HepG2 (cell line): ENCODE measurements around the gene COQ9. TPM values are rescaled to one million over a fixed set of nuclear protein-coding genes. Genes with fewer than 3 reads are reported as not detected.

Experiments
- ARNTL ChIP-seq: sonication (generic); formaldehyde crosslinking; IDR thresholded peaks from 2 replicates; pipeline ENCODE4 v1.4.0; 2020; ENCODE audit warnings: mild to moderate bottlenecking, missing genetic modification reagents
- CBFB ChIP-seq: sonication (generic); formaldehyde crosslinking; IDR thresholded peaks from 2 replicates; pipeline ENCODE4 v1.4.0; 2020; ENCODE audit warnings: missing genetic modification reagents
- CREB1 ChIP-seq, 2 experiments: fragments of 450-650 bp in 1 of 2; IDR thresholded peaks; 2 replicates each; pipeline ENCODE4 v1.6.1; 2016 to 2017; ENCODE audit warnings: control low read depth in 1 of 2, mild to moderate bottlenecking in 1 of 2, missing compliant biosample characterization in 1 of 2, missing genetic modification characterization in 1 of 2
- MAZ ChIP-seq, 2 experiments: sonication (generic) in 1 of 2; formaldehyde crosslinking in 1 of 2; IDR thresholded peaks; 2 replicates each; pipeline versions ENCODE4 v1.5.0 to v1.6.1; 2012 to 2020; ENCODE audit warnings: low read depth in 2 of 2, mild to moderate bottlenecking in 2 of 2, borderline replicate concordance in 1 of 2, improper control_type of control experiment in 1 of 2, low read length in 1 of 2, missing genetic modification reagents in 1 of 2, moderate library complexity in 1 of 2
- NFKBIZ ChIP-seq: IDR thresholded peaks from 2 replicates; pipeline ENCODE4 v1.6.1; 2018; ENCODE audit warnings: missing genetic modification reagents, missing compliant biosample characterization
- PHF5A ChIP-seq: IDR thresholded peaks from one replicate; pipeline ENCODE4 v1.6.1; 2018; ENCODE audit warnings: low read depth, missing genetic modification reagents; ENCODE audit not compliant: unreplicated experiment
- ZFP41 ChIP-seq: sonication (generic); formaldehyde crosslinking; IDR thresholded peaks from 2 replicates; pipeline ENCODE4 v1.4.0; 2020; ENCODE audit warnings: mild to moderate bottlenecking, missing genetic modification reagents, borderline replicate concordance
- ZMYM2 ChIP-seq: sonication (generic); formaldehyde crosslinking; IDR thresholded peaks from 2 replicates; pipeline ENCODE4 v1.8.0; 2022; ENCODE audit warnings: mild to moderate bottlenecking, missing genetic modification reagents
- ZNF230 ChIP-seq: sonication (generic); formaldehyde crosslinking; IDR thresholded peaks from 2 replicates; pipeline ENCODE4 v1.4.0; 2020; ENCODE audit warnings: mild to moderate bottlenecking, missing genetic modification reagents
- ZNF337 ChIP-seq: sonication (generic); formaldehyde crosslinking; IDR thresholded peaks from 2 replicates; pipeline ENCODE4 v1.5.1; 2020; ENCODE audit warnings: missing genetic modification reagents, low read depth, mild to moderate bottlenecking, borderline replicate concordance
- polyA plus RNA-seq, 8 experiments: library from polyadenylated mRNA; depleted of rRNA in 3 of 8; stranded (reverse) in 7 of 8; unstranded in 1 of 8; fragments of >200 nt; fragmentation: Illumina TruSeq in 4 of 8; extraction: Trizol in 4 of 8; gene quantifications; 2 replicates each; pipeline versions ENCODE4 v1.2.1 to v1.2.3, GENCODE V29; 2011 to 2016; ENCODE audit warnings: low read depth in 4 of 8, missing spikeins in 1 of 8, mixed read lengths in 1 of 8; ENCODE audit not compliant: insufficient read depth in 1 of 8
- total RNA-seq, 5 experiments: library from RNA; depleted of rRNA; stranded (reverse); fragments of >200 nt; fragmentation: Illumina TruSeq; extraction: Trizol; gene quantifications; 2 replicates each; pipeline ENCODE4 v1.2.3, GENCODE V29; 2016; ENCODE audit warnings: low read depth in 1 of 5
- TF ChIP-seq, protein P1 (sequence below): sonication (generic); formaldehyde crosslinking; IDR thresholded peaks from 2 replicates; pipeline ENCODE4 v1.4.0; 2020; ENCODE audit warnings: missing genetic modification reagents
- TF ChIP-seq, protein P2 (sequence below): sonication (generic); formaldehyde crosslinking; IDR thresholded peaks from 2 replicates; pipeline ENCODE4 v1.5.1; 2020; ENCODE audit warnings: mild to moderate bottlenecking, missing genetic modification reagents, moderate library complexity
- TF ChIP-seq, protein P3 (sequence below): sonication (generic); formaldehyde crosslinking; IDR thresholded peaks from 2 replicates; pipeline ENCODE4; 2020; ENCODE audit warnings: missing genetic modification reagents, mild to moderate bottlenecking, borderline replicate concordance
- TF ChIP-seq, protein P4 (sequence below): IDR thresholded peaks from 2 replicates; pipeline ENCODE4 v1.4.0; 2020; ENCODE audit warnings: mild to moderate bottlenecking, missing genetic modification reagents
- TF ChIP-seq, protein P5 (sequence below): sonication (generic); formaldehyde crosslinking; IDR thresholded peaks from 2 replicates; pipeline ENCODE4 v1.4.0; 2020; ENCODE audit warnings: mild to moderate bottlenecking, missing genetic modification reagents
- TF ChIP-seq, protein P6 (sequence below): sonication (generic); formaldehyde crosslinking; IDR thresholded peaks from 2 replicates; pipeline ENCODE4 v1.5.0; 2020; ENCODE audit warnings: missing genetic modification reagents

COQ9 gene
- total and polyA plus RNA-seq, 2 of the 13 experiments (the other 11 are each of a cell fraction or from before 2014, with no cell fraction given) = 57.5 to 108 TPM

DNA sequence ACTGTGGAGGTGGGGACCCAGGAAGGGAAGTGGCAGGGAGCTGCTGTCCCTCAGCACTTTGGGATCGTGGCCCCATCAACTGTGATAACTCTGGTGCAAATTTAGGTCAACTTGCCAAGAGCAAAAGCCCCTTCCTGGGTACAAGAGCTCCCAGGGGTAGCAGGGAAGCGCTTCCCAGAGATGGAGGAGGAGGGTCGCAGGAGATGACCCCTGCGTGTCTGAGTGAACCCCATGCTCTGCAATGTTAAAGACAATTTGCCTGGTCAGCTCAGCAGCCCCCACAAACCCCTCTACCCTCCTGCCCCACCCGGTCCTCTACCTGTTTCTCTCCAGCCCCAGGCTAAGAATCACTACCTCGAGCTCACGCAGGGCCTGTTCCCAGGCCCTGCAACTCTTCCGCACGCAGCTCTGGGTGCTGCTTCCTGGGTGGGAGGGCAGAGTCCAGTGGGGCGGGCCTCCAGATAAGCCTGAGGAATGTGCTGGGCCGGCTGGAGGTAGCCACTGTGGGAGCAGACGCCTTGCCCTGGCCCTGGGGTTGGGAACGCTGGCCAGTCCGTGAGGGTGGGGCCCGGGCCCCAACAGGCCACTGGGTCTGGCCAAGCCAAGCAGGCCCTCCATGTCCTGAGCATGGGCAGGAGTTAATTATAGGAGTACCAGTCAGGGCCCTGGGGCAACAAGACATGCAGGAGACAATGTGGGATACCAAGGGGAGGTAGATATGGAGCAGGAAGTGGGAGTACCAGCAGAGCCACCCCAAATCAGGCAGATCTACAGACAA lies 32.9 kb downstream of the COQ9 start (continued):
- TF ChIP-seq, protein P1, sequence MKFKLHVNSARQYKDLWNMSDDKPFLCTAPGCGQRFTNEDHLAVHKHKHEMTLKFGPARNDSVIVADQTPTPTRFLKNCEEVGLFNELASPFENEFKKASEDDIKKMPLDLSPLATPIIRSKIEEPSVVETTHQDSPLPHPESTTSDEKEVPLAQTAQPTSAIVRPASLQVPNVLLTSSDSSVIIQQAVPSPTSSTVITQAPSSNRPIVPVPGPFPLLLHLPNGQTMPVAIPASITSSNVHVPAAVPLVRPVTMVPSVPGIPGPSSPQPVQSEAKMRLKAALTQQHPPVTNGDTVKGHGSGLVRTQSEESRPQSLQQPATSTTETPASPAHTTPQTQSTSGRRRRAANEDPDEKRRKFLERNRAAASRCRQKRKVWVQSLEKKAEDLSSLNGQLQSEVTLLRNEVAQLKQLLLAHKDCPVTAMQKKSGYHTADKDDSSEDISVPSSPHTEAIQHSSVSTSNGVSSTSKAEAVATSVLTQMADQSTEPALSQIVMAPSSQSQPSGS (CRISPR knock-in tag) = peak; percentile 61
- TF ChIP-seq MAZ (IDR thresholded peaks at IDR 0.05; ENCODE audit: borderline replicate concordance, low read depth, low read length) = peak; percentile 75; the same call in 1 of the 2 replicates
- peak; percentile 64; the same call in 1 of the 2 replicates for TF ChIP-seq MAZ (CRISPR knock-in tag; IDR thresholded peaks at IDR 0.05; ENCODE audit: low read depth)
- TF ChIP-seq, protein P2, sequence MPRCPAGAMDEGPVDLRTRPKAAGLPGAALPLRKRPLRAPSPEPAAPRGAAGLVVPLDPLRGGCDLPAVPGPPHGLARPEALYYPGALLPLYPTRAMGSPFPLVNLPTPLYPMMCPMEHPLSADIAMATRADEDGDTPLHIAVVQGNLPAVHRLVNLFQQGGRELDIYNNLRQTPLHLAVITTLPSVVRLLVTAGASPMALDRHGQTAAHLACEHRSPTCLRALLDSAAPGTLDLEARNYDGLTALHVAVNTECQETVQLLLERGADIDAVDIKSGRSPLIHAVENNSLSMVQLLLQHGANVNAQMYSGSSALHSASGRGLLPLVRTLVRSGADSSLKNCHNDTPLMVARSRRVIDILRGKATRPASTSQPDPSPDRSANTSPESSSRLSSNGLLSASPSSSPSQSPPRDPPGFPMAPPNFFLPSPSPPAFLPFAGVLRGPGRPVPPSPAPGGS (CRISPR knock-in tag) = no peak; the same call in 1 of the 2 replicates
- no peak; the same call in 1 of the 2 replicates for TF ChIP-seq ZMYM2 (CRISPR knock-in tag)
- TF ChIP-seq PHF5A (CRISPR knock-in tag) = no peak
- TF ChIP-seq, protein P3, sequence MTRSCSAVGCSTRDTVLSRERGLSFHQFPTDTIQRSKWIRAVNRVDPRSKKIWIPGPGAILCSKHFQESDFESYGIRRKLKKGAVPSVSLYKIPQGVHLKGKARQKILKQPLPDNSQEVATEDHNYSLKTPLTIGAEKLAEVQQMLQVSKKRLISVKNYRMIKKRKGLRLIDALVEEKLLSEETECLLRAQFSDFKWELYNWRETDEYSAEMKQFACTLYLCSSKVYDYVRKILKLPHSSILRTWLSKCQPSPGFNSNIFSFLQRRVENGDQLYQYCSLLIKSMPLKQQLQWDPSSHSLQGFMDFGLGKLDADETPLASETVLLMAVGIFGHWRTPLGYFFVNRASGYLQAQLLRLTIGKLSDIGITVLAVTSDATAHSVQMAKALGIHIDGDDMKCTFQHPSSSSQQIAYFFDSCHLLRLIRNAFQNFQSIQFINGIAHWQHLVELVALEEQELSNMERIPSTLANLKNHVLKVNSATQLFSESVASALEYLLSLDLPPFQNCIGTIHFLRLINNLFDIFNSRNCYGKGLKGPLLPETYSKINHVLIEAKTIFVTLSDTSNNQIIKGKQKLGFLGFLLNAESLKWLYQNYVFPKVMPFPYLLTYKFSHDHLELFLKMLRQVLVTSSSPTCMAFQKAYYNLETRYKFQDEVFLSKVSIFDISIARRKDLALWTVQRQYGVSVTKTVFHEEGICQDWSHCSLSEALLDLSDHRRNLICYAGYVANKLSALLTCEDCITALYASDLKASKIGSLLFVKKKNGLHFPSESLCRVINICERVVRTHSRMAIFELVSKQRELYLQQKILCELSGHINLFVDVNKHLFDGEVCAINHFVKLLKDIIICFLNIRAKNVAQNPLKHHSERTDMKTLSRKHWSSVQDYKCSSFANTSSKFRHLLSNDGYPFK (CRISPR knock-in tag) = peak; percentile 85
- 0 out of 2 replicates have a peak, but pooled peaks have one; percentile 57 for TF ChIP-seq NFKBIZ (CRISPR knock-in tag)
- TF ChIP-seq ARNTL = peak; percentile 77
- TF ChIP-seq CREB1 (IDR thresholded peaks at IDR 0.05) = no peak
- no peak for TF ChIP-seq CREB1 (CRISPR knock-in tag; IDR thresholded peaks at IDR 0.05)
- TF ChIP-seq, protein P4, sequence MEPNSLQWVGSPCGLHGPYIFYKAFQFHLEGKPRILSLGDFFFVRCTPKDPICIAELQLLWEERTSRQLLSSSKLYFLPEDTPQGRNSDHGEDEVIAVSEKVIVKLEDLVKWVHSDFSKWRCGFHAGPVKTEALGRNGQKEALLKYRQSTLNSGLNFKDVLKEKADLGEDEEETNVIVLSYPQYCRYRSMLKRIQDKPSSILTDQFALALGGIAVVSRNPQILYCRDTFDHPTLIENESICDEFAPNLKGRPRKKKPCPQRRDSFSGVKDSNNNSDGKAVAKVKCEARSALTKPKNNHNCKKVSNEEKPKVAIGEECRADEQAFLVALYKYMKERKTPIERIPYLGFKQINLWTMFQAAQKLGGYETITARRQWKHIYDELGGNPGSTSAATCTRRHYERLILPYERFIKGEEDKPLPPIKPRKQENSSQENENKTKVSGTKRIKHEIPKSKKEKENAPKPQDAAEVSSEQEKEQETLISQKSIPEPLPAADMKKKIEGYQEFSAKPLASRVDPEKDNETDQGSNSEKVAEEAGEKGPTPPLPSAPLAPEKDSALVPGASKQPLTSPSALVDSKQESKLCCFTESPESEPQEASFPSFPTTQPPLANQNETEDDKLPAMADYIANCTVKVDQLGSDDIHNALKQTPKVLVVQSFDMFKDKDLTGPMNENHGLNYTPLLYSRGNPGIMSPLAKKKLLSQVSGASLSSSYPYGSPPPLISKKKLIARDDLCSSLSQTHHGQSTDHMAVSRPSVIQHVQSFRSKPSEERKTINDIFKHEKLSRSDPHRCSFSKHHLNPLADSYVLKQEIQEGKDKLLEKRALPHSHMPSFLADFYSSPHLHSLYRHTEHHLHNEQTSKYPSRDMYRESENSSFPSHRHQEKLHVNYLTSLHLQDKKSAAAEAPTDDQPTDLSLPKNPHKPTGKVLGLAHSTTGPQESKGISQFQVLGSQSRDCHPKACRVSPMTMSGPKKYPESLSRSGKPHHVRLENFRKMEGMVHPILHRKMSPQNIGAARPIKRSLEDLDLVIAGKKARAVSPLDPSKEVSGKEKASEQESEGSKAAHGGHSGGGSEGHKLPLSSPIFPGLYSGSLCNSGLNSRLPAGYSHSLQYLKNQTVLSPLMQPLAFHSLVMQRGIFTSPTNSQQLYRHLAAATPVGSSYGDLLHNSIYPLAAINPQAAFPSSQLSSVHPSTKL (CRISPR knock-in tag) = peak; percentile 82
- TF ChIP-seq, protein P5, sequence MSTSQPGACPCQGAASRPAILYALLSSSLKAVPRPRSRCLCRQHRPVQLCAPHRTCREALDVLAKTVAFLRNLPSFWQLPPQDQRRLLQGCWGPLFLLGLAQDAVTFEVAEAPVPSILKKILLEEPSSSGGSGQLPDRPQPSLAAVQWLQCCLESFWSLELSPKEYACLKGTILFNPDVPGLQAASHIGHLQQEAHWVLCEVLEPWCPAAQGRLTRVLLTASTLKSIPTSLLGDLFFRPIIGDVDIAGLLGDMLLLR (CRISPR knock-in tag) = 0 out of 2 replicates have a peak, but pooled peaks have one; percentile 43
- no peak for TF ChIP-seq ZNF230 (CRISPR knock-in tag)
- no peak; the same call in 1 of the 2 replicates for TF ChIP-seq CBFB
- TF ChIP-seq, protein P6, sequence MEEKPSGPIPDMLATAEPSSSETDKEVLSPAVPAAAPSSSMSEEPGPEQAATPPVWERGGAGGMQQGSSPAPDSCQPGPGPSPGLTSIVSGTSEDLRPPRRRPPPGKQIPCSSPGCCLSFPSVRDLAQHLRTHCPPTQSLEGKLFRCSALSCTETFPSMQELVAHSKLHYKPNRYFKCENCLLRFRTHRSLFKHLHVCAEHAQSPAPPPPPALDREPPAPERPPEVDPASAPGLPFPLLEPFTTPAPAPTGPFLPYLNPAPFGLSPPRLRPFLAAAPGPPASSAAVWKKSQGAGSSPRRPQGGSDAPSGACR (CRISPR knock-in tag) = peak; percentile 81; the same call in 1 of the 2 replicates
- TF ChIP-seq ZFP41 (CRISPR knock-in tag) = no peak
- no peak for TF ChIP-seq ZNF337 (CRISPR knock-in tag)
